Omental fat pad (tissue), 4 donors: ENCODE data around the gene SERTAD1. TPM values are rescaled to one million over a fixed set of nuclear protein-coding genes. Genes with fewer than 3 reads are reported as not detected.

ENCODE experiments used
- ATAC-seq: fragments of 150-250 bp; one replicate; pipeline ENCODE4 v1.9.1; 2016; ENCODE audit warnings: mild to moderate bottlenecking, moderate library complexity; ENCODE audit not compliant: low FRiP score
- DNase-seq: peaks from one replicate; pipeline ENCODE4 v3.0.0-alpha.2; 2019; ENCODE audit warnings: low spot score
- CTCF ChIP-seq, 3 donors: fragments of 450-650 bp; IDR thresholded peaks; one replicate each; pipeline ENCODE4 v1.5.1; 2016 to 2017; ENCODE audit warnings: antibody characterized with exemption in 3 of 3, mild to moderate bottlenecking in 3 of 3, moderate library complexity in 2 of 3
- total RNA-seq, 4 donors: library from RNA; depleted of rRNA; stranded (reverse); fragments of >200 nt; gene quantifications; one replicate each; pipeline ENCODE4 v1.1.0, GENCODE V29; 2016

Gene SERTAD1, protein sequence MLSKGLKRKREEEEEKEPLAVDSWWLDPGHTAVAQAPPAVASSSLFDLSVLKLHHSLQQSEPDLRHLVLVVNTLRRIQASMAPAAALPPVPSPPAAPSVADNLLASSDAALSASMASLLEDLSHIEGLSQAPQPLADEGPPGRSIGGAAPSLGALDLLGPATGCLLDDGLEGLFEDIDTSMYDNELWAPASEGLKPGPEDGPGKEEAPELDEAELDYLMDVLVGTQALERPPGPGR
- total RNA-seq, result 10 to 100 TPM; 18.9 to 80.9 (median 37.7) TPM

DNA sequence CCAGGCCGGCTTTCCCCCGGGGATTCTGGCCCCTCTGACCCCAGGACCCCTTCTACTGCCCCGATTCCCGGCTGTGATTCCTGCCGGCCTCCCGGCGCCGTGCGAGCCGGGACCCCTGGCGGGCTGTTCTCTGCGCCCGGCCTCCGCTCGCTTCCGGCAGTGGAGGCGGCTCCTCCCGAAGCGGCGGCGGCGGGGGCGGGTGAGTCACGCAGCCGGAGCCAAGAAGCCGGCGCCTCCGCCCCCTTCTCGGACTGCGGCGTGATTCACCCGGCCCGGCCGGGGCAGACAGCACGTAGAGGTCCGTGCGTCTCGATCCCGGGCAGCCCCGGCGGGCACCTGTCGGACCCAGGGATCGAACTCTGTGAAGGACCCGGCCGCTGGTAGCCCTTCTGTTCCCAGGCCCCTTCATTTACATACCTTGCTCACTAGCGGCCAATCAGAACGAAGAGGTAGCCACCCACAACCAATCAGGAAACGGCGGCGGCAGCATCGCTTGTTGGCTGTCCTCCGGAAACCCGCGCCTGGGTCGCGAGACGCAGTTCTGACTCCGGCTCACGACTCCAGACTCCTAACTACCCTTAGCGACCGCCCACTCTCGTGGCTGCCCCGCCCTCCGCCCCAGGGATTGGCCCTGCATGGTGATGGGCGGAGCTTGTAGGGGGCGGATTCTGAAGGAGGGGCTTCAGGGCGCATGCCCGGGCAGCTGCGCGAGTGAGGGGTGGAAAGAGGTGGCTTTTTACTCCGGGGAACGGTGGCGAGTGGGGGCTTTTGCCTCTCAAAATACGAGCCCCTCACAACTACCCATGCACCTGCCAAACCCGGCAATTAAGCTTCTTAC lies at the start of gene SERTAD1:
TSS of gene SERTAD1 (minus strand) at position 543 of the 838 bp plus-strand sequence. CDS start 2,446 bp downstream, outside the sequence.
- ATAC-seq (peak; percentile 93), DNase-seq (peak; percentile 99)
- TF ChIP-seq CTCF (IDR thresholded peaks at IDR 0.05), result no peak

GRCh38 chr19:40474737-40475136 lies 48.9 kb upstream of the SERTAD1 start:
- DNase-seq (no peak), ATAC-seq (no peak)
- TF ChIP-seq CTCF (IDR thresholded peaks at IDR 0.05), result no peak

DNA sequence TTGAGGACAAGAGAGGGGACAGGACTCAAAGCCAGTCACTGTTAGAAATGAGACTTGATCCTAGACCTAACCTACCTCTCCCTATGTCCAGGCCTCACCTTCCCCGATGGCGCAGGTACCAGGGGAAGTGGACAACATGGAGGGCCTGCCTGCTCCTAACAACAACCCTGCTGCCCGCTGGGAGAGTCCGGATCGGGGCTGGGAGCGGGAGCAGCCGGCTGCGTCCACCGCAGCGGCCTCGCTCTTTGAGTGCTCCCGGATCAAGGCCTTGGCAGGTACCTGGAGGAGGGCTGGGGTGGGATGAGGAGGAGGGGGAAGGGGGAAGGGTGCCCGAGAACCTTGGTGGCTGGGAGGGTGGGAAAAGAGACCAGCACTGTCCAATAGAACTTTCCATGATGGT lies 46.7 kb upstream of the SERTAD1 start:
- DNase-seq, result no peak
- TF ChIP-seq CTCF (IDR thresholded peaks at IDR 0.05), result no peak
- ATAC-seq, result no peak

GRCh38 chr19:40471111-40471510 lies 45.3 kb upstream of the SERTAD1 start:
- ATAC-seq, result no peak
- DNase-seq, result no peak
- TF ChIP-seq CTCF (IDR thresholded peaks at IDR 0.05), result no peak

DNA sequence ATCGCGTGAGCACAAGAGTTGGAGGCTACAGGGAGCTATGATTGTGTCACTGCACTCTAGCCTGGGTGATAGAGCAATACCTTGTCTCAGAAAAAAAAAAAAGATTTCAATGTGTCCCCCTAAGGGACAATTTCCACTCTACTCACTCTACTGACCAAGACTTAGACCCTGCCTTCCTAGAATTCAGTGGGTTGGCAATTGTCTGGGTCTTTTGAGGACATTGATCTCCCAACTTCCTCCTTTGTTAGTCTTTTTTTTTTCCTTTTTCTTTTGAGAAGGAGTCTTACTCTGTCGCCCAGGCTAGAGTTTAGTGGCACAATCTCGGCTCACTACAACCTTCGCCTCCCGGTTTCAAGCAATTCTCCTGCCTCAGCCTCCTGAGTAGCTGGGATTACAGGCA lies 43.2 kb upstream of the SERTAD1 start:
- no peak for ATAC-seq
- no peak for DNase-seq
- TF ChIP-seq CTCF (IDR thresholded peaks at IDR 0.05), result no peak

DNA sequence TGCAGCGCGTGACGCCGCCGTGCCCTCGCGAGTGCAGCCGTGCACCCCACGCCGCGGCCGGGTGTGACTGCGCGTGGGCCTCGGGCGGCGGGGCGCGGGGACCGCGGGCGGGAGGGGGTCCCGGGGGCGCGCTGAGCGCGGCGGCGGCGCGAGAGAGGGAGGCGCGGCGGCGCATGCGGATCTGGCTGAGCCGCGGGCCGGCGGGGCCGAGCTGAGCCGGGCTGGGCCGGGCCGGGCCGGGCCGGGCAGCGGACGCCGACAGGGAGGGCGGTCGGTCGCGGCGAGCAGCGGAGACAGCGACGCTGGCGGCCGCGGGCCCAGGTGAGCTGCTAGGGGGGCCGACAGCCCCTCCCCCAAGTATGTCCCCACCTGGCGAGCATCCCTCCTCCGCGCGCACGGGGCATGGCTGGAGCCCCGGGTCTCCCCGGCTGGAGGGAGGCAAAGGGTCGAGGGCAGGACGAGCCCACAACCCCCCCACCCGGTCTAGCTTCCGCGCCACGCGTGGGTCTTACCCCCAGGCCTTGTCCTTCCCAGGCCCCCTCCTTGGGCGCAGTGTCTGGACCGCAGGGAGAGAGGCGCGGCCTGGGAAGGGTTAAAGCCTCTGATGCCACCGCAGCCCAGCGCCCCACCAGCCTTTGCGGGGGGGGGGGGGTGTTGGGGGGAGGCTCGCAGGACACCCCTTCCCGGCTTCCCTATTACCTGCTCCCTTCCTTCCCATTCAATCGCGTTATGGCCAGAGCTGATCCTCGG lies 41.4 kb upstream of the SERTAD1 start, which contains the start of gene SPTBN4:
TSS of gene SPTBN4 (plus strand) at position 17 of the 750 bp plus-strand sequence. CDS start 5,621 bp downstream, outside the sequence.
- DNase-seq, result no peak
- no peak for ATAC-seq
- TF ChIP-seq CTCF (IDR thresholded peaks at IDR 0.05), result no peak
